HepG2 (cell line): ENCODE measurements around the gene ZFYVE21.

Experiments
- ARHGAP35 ChIP-seq: sonication (generic); formaldehyde crosslinking; IDR thresholded peaks from 2 replicates; pipeline ENCODE4 v1.9.0; 2022; ENCODE audit warnings: mild to moderate bottlenecking, inconsistent platforms, moderate library complexity, missing genetic modification reagents, borderline replicate concordance
- ARNTL ChIP-seq: sonication (generic); formaldehyde crosslinking; IDR thresholded peaks from 2 replicates; pipeline ENCODE4 v1.4.0; 2020; ENCODE audit warnings: mild to moderate bottlenecking, missing genetic modification reagents
- ATF2 ChIP-seq: sonication (generic); formaldehyde crosslinking; IDR thresholded peaks from 2 replicates; pipeline ENCODE4 v1.4.0; 2020; ENCODE audit warnings: missing genetic modification reagents
- CEBPB ChIP-seq: IDR thresholded peaks from 2 replicates; pipeline ENCODE4 v1.6.1; 2011; ENCODE audit warnings: low read depth, low read length, improper control_type of control experiment, borderline replicate concordance
- CTCF ChIP-seq: sonication (generic); formaldehyde crosslinking; IDR thresholded peaks from 2 replicates; pipeline ENCODE4 v1.5.0; 2020; ENCODE audit warnings: mild to moderate bottlenecking, missing genetic modification reagents, moderate library complexity
- FOXP4 ChIP-seq: sonication (generic); formaldehyde crosslinking; IDR thresholded peaks from 2 replicates; pipeline ENCODE4 v1.4.0; 2020; ENCODE audit warnings: missing genetic modification reagents
- GMEB1 ChIP-seq: sonication (generic); formaldehyde crosslinking; IDR thresholded peaks from 2 replicates; pipeline ENCODE4 v1.5.1; 2020; ENCODE audit warnings: missing genetic modification reagents, mild to moderate bottlenecking, borderline replicate concordance
- MAFK ChIP-seq, 2 experiments: IDR thresholded peaks in 1 of 2; conservative IDR thresholded peaks in 1 of 2; 2 replicates each; pipeline ENCODE4 v1.6.1; 2011; ENCODE audit warnings: improper control_type of control experiment in 2 of 2, low read length in 2 of 2
- MTA3 ChIP-seq: sonication (generic); formaldehyde crosslinking; IDR thresholded peaks from 2 replicates; pipeline ENCODE4 v1.4.0; 2020; ENCODE audit warnings: missing genetic modification reagents
- POLR2A ChIP-seq, 2 experiments: IDR thresholded peaks; 2 replicates each; pipeline ENCODE4 v1.6.1; 2011; ENCODE audit warnings: low read depth in 2 of 2, low read length in 2 of 2, mild to moderate bottlenecking in 1 of 2, moderate library complexity in 1 of 2; ENCODE audit not compliant: insufficient read depth in 1 of 2
- SNAPC5 ChIP-seq: sonication (generic); formaldehyde crosslinking; IDR thresholded peaks from 2 replicates; pipeline ENCODE4 v1.8.1; 2023; ENCODE audit warnings: mild to moderate bottlenecking, missing genetic modification reagents, borderline replicate concordance
- SRF ChIP-seq: IDR thresholded peaks from 2 replicates; pipeline ENCODE4 v1.6.1; 2011; ENCODE audit warnings: mild to moderate bottlenecking, low read depth, low read length, moderate library complexity
- ZNF292 ChIP-seq: sonication (generic); formaldehyde crosslinking; IDR thresholded peaks from 2 replicates; pipeline ENCODE4 v1.8.1; 2022; ENCODE audit warnings: mild to moderate bottlenecking, low read depth, missing genetic modification reagents, borderline replicate concordance

- TF ChIP-seq CTCF (CRISPR knock-in tag) (no peak), CEBPB (no peak), GMEB1 (CRISPR knock-in tag) (no peak), ARHGAP35 (CRISPR knock-in tag) (no peak), POLR2A (IDR thresholded peaks at IDR 0.05; ENCODE audit: insufficient read depth in 1 of 2, low read depth in 2 of 2, low read length in 2 of 2) (no peak), ZNF292 (no peak), ARNTL (CRISPR knock-in tag) (no peak), ATF2 (CRISPR knock-in tag) (no peak), MTA3 (CRISPR knock-in tag) (no peak), FOXP4 (CRISPR knock-in tag) (no peak), SRF (no peak), SNAPC5 (CRISPR knock-in tag) (no peak), MAFK (conservative IDR thresholded peaks at IDR 0.05 in 1 of 2, IDR thresholded peaks at IDR 0.05 in 1 of 2; ENCODE audit: low read length in 2 of 2) (no peak)
These were observed 8.1 kb downstream of the ZFYVE21 start for GRCh38 chr14:103723748-103724081.
